PFSK-1 (cell line): ENCODE measurements around the gene HOXA13.

Experiments
- POLR2AphosphoS5 ChIP-seq: IDR thresholded peaks from 2 replicates; pipeline ENCODE4 v1.6.1; 2012; ENCODE audit warnings: low read depth, mild to moderate bottlenecking, control low read depth, low read length, moderate library complexity
- TAF1 ChIP-seq: IDR thresholded peaks from 2 replicates; pipeline ENCODE4 v1.6.1; 2012; ENCODE audit warnings: low read length, control low read depth, borderline replicate concordance; ENCODE audit not compliant: insufficient read depth

- TF ChIP-seq POLR2AphosphoS5 = no peak
- TF ChIP-seq TAF1 = no peak
Observed at GRCh38 chr7:27178366-27178765, 21.5 kb downstream of the HOXA13 start.
